LNCaP clone FGC (cell line): Measurements from ENCODE around the gene TMEM63A.

Experiments used
- DNase-seq: peaks from one replicate; pipeline ENCODE4 v3.0.0-alpha.2; 2011; ENCODE audit warnings: low read depth
- H3K4me3 ChIP-seq: 2 replicates; pipeline ENCODE4 v1.5.1; 2011; ENCODE audit warnings: mild to moderate bottlenecking, low read depth, low read length, control low read depth
- TF ChIP-seq, protein P1 (sequence below): IDR thresholded peaks from 2 replicates; pipeline ENCODE4 v1.5.1; 2012; ENCODE audit warnings: mild to moderate bottlenecking; ENCODE audit not compliant: control insufficient read depth, insufficient read depth; ENCODE audit errors: extremely low read depth

TMEM63A gene

DNA sequence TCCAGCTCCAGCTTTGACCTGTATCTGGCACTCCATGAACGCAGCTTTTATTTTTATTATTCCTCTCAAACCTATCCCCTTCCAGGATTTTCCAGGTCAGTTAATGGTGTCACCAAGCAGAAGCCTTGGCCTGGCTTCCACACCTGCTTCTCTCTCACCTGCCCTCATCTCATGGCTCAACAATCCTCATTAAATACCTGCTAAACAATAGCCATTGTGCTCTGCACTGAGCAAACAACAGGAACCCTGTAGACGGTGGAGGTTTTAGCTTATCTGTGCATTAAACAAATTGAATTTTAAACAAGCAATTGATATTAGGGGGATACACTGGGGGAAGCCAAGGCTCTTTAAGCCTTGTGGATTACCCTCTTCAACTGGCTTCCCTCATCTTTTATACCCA, 26.6 kb upstream of the TMEM63A start:
- no peak for DNase-seq

DNA sequence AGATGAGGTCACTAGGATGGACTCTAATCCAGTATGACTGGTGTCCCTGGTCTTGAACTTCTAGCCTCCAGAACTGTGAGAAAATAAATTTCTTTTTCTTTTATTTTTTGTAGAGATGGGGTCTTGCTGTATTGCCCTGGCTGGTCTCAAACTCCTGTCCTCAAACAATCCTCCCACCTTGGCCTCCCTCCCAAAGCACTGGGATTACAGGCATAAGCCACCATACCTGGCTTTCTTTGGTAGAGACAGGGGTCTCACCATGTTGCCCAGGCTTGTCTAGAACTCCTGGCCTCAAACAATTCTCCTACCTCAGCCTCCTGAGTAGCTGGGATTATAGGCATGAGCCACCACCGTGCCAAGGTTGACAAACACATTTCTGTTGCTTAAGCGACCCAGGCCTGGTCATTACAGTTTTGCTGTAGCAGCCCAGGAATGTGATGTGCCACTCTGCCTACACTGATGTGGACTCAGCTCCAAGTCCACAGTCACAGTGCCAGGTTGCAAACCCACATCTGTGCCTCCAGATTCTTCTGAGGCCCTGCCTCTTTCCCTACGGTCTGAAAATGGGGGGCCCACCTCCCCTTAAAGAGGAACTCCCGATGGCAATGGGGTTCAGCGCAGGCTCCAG, 25.9 kb upstream of the TMEM63A start:
- no peak for DNase-seq
- no peak overlapping the region for H3K4me3 ChIP-seq
- TF ChIP-seq, protein P1, sequence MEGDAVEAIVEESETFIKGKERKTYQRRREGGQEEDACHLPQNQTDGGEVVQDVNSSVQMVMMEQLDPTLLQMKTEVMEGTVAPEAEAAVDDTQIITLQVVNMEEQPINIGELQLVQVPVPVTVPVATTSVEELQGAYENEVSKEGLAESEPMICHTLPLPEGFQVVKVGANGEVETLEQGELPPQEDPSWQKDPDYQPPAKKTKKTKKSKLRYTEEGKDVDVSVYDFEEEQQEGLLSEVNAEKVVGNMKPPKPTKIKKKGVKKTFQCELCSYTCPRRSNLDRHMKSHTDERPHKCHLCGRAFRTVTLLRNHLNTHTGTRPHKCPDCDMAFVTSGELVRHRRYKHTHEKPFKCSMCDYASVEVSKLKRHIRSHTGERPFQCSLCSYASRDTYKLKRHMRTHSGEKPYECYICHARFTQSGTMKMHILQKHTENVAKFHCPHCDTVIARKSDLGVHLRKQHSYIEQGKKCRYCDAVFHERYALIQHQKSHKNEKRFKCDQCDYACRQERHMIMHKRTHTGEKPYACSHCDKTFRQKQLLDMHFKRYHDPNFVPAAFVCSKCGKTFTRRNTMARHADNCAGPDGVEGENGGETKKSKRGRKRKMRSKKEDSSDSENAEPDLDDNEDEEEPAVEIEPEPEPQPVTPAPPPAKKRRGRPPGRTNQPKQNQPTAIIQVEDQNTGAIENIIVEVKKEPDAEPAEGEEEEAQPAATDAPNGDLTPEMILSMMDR, result no peak

More for the DNA sequence above, 26.6 kb upstream of the TMEM63A start:
- TF ChIP-seq, protein P1, result no peak
- H3K4me3 ChIP-seq, result no peak overlapping the region

DNA sequence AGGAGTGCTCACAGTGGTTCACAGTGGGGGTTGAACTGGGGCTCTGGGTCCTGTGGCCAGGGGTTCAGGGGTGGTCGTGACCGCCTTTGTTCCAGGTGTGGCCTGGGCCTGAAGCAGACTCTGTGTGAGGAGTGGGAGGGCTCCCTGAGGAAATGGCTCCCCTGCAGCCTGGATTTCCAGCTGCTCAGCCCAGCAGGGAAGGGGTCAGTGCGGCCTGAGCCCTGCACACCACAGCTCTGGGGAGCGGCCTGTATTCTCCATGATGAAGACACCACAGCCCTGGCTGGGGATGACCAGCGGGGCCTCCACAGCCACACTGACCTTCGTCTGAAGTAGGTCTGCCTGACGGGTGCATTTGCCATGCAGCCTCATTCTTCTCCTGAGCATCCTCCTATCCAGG, 25.2 kb upstream of the TMEM63A start:
- TF ChIP-seq, protein P1, result no peak
- no peak for DNase-seq
- no peak overlapping the region for H3K4me3 ChIP-seq

DNA sequence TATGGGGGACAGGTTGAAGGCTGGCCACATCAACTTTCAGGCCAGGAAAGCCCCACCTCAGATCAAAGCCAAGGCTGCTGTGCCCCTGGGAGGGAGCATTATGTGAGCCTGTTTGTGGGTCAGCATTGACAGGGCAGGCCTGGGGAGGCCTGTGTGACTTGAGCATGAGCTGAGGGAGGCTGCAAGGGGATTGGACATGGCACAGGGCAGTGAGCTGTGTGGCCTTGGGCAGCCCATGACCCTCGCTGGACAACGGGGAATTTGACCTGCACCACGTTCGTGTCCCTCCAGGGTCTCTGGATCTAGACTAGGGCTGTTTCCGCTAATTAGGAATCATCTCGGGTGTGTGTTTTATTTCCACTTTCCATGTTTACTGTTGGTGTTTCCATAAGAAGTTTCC, 24.3 kb upstream of the TMEM63A start:
- TF ChIP-seq, protein P1, result no peak
- DNase-seq, result no peak
- no peak overlapping the region for H3K4me3 ChIP-seq

DNA sequence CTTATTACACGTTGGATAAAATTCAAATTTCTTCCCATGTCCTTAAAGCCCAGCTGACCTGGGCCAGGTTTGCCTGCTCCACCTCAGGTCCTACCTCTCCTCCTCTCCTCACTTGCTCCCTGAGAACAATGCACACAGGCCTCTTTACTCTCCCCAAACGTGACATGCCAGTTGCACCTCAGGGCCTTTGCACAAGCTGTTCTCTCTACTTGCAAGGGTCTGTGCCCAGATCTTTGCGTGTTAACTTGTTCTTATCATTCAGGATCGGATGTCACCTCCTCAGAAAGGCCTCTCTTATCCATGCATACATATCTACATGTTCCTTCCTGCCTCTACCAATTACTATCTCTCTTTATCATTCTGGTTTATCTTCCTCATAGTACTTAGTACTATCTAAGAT, 21.4 kb upstream of the TMEM63A start:
- TF ChIP-seq, protein P1, result no peak
- no peak for DNase-seq
- no peak overlapping the region for H3K4me3 ChIP-seq

DNA sequence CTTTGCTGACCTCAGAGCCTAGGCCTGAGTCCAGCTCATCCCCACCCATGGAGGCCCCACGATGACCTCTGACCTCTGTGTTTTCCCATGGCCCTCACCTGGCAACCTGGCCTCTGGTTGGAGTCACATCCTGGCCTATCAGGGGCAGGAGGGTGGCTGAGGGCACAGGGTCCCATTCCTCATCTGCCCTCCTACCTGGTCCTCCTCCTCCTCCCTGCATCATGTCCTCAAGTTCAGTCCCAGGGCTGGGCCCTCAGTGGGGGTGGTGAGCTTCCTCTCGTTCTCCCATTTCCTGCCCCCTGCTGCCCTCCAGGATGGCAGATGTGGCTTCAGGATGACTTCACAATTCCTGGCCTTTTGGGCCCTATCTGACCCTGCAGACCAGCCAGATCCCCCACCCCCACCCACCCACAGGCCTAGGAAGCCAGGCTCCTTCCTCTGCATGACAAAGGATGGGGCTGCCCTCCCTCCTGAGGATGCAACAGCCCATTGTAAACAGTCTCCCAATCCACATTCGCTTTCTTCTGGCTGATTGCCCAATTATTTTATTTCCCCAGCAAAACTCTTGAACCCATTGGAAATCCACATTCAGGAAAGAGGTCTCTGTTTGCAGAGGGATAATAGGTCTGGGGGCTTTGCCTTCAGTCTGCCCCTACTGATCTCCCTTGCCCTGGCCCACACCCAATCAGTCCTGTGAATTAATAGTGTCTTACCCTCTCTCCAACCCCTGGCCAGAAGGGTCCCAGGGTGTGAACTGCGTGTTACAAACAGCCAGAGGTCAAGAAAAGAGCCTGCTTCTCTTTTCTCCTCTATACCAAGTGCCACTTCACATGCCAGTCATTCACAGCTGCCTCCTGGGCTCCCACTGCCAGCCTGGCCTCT, 17.1 kb upstream of the TMEM63A start:
- H3K4me3 ChIP-seq, result no peak overlapping the region
- TF ChIP-seq, protein P1, result no peak

More for the DNA sequence above, 17.1 kb upstream of the TMEM63A start:
- no peak for DNase-seq
